Measurements from ENCODE around the gene KCNIP4.

Gene KCNIP4

GRCh38 chr4:20916106-20916505 is 1032.5 kb downstream of the KCNIP4 start:
- DNase-seq = peak; percentile 0

GRCh38 chr4:20904966-20905365 is 1043.6 kb downstream of the KCNIP4 start:
- DNase-seq = no peak

DNA sequence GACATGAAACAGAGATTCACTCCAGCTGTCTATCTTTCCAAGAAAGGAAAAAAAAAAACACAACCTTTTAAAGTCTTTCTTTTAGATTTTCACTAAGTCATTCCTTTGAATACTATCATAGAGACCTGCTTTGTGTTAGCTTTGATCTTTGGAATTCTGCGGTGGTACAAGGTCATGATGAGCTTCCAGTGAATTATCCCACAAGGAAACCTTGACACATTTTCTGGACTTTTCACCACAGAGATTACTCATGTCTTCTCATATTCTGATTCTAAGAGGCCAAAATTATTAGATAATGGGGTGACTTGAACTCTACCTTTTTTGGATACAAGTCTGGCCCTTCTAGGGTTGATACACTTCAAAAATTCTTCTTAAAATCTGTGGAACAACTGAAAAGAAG is 1046.7 kb downstream of the KCNIP4 start:
- no peak for DNase-seq

DNA sequence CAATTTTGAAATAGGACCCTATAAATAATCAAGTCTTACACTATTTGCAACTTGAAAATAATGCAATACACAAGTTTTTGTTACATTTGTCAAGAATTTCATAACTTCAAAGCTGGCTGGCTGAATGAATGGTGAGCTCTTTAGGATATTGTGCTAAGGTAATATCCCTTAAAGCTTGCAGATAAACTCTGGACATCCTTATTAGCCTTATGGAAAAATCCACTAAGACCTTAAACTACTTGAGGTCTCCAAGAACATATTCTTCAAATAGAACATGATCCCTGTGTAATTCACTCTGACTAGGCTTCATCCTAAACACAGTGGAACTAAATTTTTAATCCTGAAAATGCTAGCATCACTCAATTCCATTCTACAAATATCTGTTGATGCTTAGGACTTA is 1049.0 kb downstream of the KCNIP4 start:
- no peak for DNase-seq

DNA sequence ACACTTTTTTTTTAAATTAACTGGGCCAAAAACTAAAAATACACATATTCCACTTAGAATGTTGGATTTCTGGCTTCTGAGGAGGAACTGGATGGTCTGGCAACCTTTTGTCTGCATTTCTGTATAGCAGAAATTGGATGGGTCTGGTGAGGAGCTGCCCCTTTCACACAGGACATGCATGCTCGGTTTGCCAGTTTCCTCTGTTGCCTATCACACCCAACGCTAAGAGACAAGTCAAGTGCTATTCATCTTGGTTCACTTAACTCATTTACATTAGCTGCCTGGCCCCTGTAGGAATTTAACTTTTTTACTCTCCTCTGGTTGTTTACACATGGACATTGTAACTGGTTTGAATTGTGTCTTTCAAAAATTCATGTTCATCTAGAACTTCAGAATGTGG is 1052.6 kb downstream of the KCNIP4 start:
- DNase-seq = no peak

GRCh38 chr4:20895208-20895607 is 1053.4 kb downstream of the KCNIP4 start:
- DNase-seq = no peak

DNA sequence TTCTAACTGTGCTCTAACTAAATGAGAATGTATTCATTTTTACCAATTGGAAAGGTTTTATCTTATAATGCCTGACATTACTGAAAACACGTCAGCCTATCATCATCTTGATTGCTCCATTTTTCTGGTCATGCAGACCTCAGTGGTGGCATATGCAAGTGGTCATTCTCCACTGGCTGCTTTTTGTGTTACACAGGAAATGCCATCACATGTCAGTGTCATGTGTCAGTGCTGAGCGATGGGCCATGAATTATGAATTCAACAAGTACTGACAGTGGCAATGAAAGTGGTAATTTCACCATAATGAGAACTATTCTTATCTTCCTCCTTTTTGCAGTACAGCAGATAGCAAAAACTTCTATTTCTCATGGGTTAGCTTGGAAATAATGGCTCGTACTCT is 1057.8 kb downstream of the KCNIP4 start:
- no peak for DNase-seq

DNA sequence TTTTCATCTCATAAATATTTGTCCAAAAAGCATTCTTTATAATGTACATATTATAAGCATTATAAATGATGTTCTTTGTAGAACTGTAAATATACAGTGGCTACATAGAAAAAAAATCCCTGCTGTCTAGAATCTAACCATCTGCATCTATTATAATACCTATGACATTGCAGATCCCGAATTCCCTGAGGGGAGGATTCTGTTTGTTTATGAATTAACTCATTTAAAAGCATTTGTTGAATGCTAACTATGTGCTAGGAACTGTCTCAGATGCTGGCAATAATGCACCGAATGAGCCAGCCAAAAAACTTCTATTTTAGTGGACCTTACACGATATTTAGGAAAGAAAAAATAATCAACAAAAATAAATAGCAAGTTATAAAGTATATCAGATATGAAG is 1058.7 kb downstream of the KCNIP4 start:
- DNase-seq = no peak

GRCh38 chr4:20883677-20884076 is 1064.9 kb downstream of the KCNIP4 start:
- no peak for DNase-seq

- no peak for DNase-seq
These were observed 1065.3 kb downstream of the KCNIP4 start for GRCh38 chr4:20883231-20883630.

DNA sequence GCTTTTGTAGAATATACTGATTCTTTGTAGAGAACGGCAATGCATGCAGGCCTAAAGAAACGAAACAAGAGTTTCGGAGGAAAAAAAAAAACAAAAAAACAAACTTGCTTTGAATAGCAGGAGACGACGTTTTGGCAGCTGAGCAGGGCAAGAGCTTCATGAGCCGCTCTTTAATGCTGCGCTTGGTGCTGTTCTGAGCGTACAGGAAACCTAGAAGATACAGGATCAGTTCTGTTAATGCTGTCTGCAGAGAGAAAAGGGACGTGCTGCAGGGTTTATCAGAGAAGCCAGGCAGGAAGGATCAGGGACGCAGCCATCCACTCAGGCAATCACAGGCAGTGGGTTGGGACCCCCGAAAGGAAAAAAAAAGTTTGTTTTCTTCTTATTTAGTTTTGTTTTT is 1066.1 kb downstream of the KCNIP4 start:
- DNase-seq = no peak

- DNase-seq = no peak
These were observed 1066.9 kb downstream of the KCNIP4 start for GRCh38 chr4:20881658-20882057.

DNA sequence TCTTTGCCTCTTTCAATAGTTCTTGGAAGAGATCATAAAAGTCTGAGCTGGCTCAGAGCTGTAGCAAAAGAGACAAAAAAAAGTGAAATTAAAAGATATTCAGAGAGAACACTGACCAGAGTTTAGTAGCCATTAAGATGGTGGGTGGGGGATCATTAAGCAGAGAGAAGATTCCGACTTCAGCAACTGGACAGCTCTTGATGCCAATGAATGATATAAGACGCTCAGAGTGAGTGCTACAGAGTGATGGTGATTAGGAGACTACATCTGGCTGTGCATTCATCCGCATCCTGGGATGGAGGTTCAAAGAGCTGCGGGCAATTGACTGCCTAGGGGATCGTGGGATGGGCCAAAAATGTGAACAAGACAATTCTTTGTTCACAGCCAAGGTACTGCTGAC is 1069.8 kb downstream of the KCNIP4 start:
- no peak for DNase-seq

GRCh38 chr4:20870436-20870835 is 1078.1 kb downstream of the KCNIP4 start:
- no peak for DNase-seq

DNA sequence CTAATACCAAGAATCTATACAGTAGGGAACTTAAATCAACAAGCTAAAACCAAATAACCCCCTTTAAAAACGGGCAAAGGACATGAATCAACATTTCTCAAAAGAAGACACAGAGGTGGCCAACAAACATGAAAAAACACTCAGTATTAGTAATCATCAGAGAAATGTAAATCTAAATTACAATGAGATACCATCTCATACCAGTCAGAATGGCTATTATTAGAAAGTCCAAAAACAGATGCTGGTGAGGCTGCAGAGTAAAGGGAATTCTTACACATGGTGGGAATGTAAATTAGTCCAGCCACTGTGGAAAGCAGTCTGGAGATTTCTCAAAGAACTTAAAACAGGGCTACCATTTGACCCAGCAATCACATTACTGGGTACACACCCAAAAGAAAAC is 1080.5 kb downstream of the KCNIP4 start:
- DNase-seq = no peak

DNA sequence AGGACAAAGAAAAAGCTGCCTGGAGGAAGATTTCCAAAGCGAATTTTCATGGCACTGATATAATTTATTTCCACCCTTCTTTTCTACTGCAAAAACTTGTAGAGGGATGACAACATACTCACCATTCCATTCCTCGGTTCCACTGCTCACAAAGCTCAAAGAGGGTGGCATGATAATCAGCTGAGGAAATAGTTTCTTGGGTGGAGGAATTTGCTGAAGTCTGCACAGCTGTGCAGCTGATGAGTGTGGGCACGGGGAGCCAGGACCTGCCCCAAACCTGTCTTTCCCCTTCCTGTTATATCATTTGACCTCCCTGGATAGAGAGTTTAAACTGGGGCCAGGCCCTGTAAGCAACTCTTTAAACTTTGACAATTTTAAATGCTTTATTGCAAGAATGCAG is 1087.7 kb downstream of the KCNIP4 start:
- DNase-seq = no peak

DNA sequence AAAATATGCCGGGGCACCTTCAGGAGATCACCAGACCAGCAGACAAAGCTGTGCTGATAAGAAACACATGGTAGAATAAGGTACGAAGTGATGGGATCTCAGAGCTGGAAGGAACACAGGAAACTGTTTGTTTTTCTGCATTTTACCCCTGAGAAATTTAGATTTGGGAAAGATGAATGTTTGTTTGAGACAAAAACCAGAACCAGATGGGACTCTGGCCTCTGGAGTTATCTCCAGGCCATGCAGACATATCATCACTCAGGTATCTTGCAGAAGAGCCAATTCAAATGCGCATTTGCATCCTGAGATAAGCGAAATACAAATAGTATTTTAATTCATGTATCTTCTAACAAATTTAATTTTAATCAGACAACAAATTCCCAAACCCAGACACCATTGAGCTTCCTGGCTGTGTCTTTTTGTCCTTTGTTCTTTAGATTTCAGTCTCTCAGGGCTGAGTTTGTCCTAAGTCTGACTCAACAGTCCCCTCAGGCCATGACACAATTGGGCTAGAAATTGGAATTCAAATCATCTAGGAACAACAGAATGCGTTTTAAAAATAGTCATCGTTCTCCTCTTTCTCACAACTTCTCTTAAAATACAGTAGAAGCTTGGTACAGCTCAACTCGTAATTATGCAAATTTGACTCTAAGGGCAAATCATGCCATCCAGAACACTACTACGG is 1089.3 kb downstream of the KCNIP4 start:
- DNase-seq = no peak

DNA sequence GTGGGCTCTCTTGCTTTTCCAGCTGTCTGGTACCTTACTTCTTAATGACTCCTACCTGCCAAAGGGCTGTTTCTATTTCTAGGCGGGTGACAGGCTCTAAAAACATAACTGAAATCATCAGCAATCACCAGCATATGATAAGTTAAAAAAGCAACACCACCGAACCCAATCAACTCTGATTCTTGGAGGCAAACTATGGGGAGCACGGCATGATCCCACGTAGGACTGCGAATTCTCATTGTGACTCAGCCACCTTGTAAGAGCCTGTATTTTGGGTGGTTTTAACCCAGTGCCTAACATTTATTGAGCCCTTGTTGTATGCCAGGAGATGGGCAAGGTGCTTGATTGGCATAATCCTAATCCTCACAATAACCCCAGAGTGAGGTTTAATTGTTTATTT is 1091.5 kb downstream of the KCNIP4 start:
- DNase-seq = no peak

DNA sequence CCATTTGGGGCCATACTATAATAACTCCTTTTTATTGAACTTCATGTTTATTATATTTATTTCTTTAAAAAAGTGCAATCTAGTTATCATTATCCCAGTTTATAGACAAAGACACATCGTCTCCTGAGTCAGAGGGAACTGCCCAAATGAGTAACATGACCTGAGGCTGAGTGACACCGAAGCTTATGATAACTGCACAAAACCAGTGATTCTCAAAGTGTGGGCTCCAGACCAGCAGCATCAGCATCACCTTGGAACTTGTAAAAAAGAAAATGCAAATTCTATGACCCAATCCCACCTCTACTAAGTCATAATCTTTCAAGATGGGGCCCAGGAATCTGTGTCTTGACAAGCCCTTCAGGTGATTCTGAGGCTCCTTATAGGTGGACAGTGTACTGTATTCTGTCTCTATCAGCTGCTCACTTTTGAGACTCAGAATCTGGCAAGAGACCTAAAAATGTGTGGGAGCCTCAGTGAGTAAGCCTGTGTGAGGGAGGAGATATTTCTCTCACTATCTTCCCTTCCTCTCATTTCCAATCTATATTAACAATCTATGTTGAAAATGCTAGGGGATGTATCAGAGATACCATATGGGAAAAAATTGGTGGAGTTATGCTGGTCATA is 1101.3 kb downstream of the KCNIP4 start:
- no peak for DNase-seq

DNA sequence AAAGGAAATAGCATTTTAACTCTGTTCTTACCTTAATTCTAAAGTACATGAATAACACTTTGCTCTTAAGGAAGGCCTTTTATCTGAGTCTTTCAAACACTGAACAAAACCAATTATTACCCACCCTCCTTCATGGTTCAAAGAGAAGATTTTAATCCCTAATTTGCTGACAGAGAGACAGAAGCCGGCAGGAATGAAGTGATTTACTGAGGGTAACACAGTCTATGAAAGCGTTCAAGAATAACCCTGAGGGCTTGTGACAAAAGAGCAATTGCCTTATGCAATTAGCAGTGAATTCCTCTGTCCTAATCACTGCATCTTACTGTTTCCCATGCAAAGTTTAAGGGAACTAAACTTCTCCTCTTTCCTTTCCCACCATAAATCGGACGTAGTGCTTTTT is 1104.3 kb downstream of the KCNIP4 start:
- DNase-seq = no peak

DNA sequence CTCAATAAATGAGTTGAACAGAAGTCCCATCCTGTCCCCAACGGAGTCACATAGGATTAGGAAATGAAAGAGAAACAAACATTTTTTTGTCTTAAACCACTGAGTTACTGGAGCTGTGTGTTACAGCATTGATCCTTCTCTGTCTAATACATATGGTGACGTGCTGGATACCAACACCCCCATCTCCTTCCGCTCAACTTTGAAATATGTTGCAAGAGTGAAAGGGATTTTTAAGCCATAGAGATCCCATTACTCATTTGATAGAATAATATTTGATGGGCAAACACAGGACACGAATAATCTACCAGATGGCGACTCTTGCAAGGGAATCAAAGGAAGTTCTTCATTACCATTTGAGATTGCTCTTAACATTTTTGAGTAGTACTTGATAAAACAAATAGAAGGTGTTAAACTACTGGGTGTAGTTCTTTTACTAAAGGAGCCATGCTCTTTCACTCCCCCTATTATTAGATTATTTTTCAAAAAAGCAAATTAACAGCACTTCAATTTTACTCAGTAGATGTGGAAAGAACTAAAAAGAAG is 1107.9 kb downstream of the KCNIP4 start:
- no peak for DNase-seq

GRCh38 chr4:20839957-20840356 is 1108.6 kb downstream of the KCNIP4 start:
- DNase-seq = no peak

- no peak for DNase-seq
These were observed 1110.1 kb downstream of the KCNIP4 start for GRCh38 chr4:20838476-20838875.

- DNase-seq = no peak
These were observed 1115.7 kb downstream of the KCNIP4 start for GRCh38 chr4:20832826-20833225.

DNA sequence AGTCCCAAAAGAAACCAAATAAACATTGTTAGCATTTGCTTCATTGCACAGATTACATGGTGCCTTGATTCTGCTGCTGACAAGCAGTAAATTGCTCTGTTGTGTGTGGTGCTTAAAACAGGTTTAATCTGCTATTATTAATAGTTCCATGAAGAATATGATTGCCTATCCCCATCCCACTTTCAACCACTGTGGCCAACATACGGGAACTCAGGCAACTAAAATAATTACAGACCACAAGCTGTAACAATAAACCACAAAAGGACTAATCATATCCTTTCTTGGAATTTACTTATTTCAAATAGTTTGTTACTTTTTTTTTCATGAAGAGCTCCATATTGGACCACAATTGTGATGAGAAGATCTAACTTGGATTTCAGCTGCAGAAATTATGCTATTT is 1116.8 kb downstream of the KCNIP4 start:
- DNase-seq = no peak
